Sigmoid colon (tissue), 7 donors: ENCODE measurements around the gene PLPPR2. TPM values are rescaled to one million over a fixed set of nuclear protein-coding genes. Genes with fewer than 3 reads are reported as not detected.

ENCODE experiments used
- DNase-seq: peaks from one replicate; pipeline ENCODE4 v3.0.0-alpha.2; 2019
- H3K27ac ChIP-seq, 4 donors: fragments of 200-600 bp; sonication (generic); one replicate each; pipeline ENCODE4 v1.5.1; 2016 to 2019; ENCODE audit warnings: mild to moderate bottlenecking in 1 of 4
- H3K27me3 ChIP-seq, 3 donors: fragments of 200-600 bp; sonication (generic); one replicate each; pipeline ENCODE4 v1.5.1; 2019; ENCODE audit warnings: mild to moderate bottlenecking in 1 of 3
- H3K36me3 ChIP-seq, 4 donors: fragments of 200-600 bp; sonication (generic); one replicate each; pipeline ENCODE4 v1.5.1; 2016 to 2019
- H3K4me1 ChIP-seq, 4 donors: fragments of 200-600 bp; sonication (generic); one replicate each; pipeline ENCODE4 v1.5.1; 2017 to 2019
- H3K4me3 ChIP-seq, 4 donors: fragments of 200-600 bp; sonication (generic); one replicate each; pipeline ENCODE4 v1.5.1; 2017 to 2019; ENCODE audit warnings: mild to moderate bottlenecking in 2 of 4, moderate library complexity in 1 of 4
- H3K9me3 ChIP-seq, 4 donors: fragments of 200-600 bp in 3 of 4; sonication (generic) in 3 of 4; one replicate each; pipeline versions ENCODE4 v1.5.1 to v1.6.1; 2013 to 2019
- EP300 ChIP-seq, 4 donors: sonication (generic); formaldehyde crosslinking; IDR thresholded peaks; one replicate each; pipeline ENCODE4 v1.6.1; 2017; ENCODE audit warnings: antibody characterized with exemption in 4 of 4
- POLR2A ChIP-seq, 2 donors: fragments of 450-650 bp; IDR thresholded peaks; one replicate each; pipeline ENCODE4 v1.6.1; 2016; ENCODE audit warnings: antibody characterized with exemption in 2 of 2, mild to moderate bottlenecking in 2 of 2, moderate library complexity in 2 of 2
- POLR2AphosphoS5 ChIP-seq, 4 donors: sonication (generic); formaldehyde crosslinking; IDR thresholded peaks; one replicate each; pipeline ENCODE4 v1.6.1; 2017; ENCODE audit warnings: antibody characterized with exemption in 4 of 4
- WGBS, 2 donors: extraction: QIAGEN DNeasy Blood & Tissue Kit; methylation state at CpG; one replicate each; pipeline ENCODE4 v1.1.7; 2013; 5-methylcytosine and 5-hydroxymethylcytosine counted together
- intact Hi-C: fragments of 100-400 bp; cut with DNase I; formaldehyde crosslinking; loops from one replicate; pipeline ENCODE4 v1.15.1; 2023
- polyA plus RNA-seq, 3 donors: library from polyadenylated mRNA; stranded (reverse); fragments of 200-250 nt; gene quantifications; one replicate each; pipeline ENCODE4 v1.2.3, GENCODE V29; 2013
- total RNA-seq, 4 donors: library from RNA; depleted of rRNA; stranded (reverse); fragments of >200 nt; gene quantifications; one replicate each; pipeline ENCODE4 v1.1.0, GENCODE V29; 2016
- TF ChIP-seq, protein P1 (sequence below), 4 experiments: fragments of 450-650 bp in 3 of 4; fragments of 200-600 bp in 1 of 4; IDR thresholded peaks; one replicate each; pipeline ENCODE4 v1.5.1; 2016 to 2019; ENCODE audit warnings: antibody characterized with exemption in 4 of 4, mild to moderate bottlenecking in 3 of 4, moderate library complexity in 2 of 4
- donor health status: healthy with polysubstance abuse.
- donor health status: Bipolar disorder and iron deficiency.
- donor health status: healthy.

PLPPR2 gene
- total and polyA plus RNA-seq, 7 donors: 1.4 to 43.8 (median 13.9) TPM

- Histone ChIP-seq H3K36me3 (no peaks in the 10 kb centered on the region), H3K9me3 (no peaks in the 10 kb centered on the region), H3K4me3 (peak overlapping the region in 2 of 4 donors; percentile 63 to 68), H3K27me3 (peaks cover 16 to 31% (median 30%) of the 10 kb centered on the region in 3 donors), H3K4me1 (peaks cover 0 to 80% (median 75%) of the 10 kb centered on the region in 4 donors), H3K27ac (peak overlapping the region in 2 of 4 donors; percentile 77 to 84)
- no peak for TF ChIP-seq EP300 (IDR thresholded peaks at IDR 0.05)
- TF ChIP-seq POLR2AphosphoS5 (IDR thresholded peaks at IDR 0.05): no peak
- TF ChIP-seq POLR2A (IDR thresholded peaks at IDR 0.05): no peak
- TF ChIP-seq, protein P1, sequence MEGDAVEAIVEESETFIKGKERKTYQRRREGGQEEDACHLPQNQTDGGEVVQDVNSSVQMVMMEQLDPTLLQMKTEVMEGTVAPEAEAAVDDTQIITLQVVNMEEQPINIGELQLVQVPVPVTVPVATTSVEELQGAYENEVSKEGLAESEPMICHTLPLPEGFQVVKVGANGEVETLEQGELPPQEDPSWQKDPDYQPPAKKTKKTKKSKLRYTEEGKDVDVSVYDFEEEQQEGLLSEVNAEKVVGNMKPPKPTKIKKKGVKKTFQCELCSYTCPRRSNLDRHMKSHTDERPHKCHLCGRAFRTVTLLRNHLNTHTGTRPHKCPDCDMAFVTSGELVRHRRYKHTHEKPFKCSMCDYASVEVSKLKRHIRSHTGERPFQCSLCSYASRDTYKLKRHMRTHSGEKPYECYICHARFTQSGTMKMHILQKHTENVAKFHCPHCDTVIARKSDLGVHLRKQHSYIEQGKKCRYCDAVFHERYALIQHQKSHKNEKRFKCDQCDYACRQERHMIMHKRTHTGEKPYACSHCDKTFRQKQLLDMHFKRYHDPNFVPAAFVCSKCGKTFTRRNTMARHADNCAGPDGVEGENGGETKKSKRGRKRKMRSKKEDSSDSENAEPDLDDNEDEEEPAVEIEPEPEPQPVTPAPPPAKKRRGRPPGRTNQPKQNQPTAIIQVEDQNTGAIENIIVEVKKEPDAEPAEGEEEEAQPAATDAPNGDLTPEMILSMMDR (IDR thresholded peaks at IDR 0.05): no peak
- intact Hi-C loops: loop anchor here (5.0 to 10.0 kb wide), 3 partner anchors 88 to 245 kb away; partner anchors contain the start of gene ZNF627
- WGBS, 2 donors: 90 to 97% methylated on average over 7 of the region's 7 CpGs
- no peak for DNase-seq
Observed at GRCh38 chr19:11379857-11380350, 24.7 kb downstream of the PLPPR2 start.

GRCh38 chr19:11380653-11381537 lies 25.7 kb downstream of the PLPPR2 start:
- Histone ChIP-seq H3K27me3 (peaks cover 16 to 31% (median 30%) of the 10 kb centered on the region in 3 donors), H3K36me3 (no peaks in the 10 kb centered on the region), H3K9me3 (no peaks in the 10 kb centered on the region), H3K4me1 (peaks cover 0 to 72% (median 69%) of the 10 kb centered on the region in 4 donors), H3K4me3 (peak overlapping the region; percentile 57 to 68 (median 61)), H3K27ac (peak overlapping the region; percentile 74 to 84 (median 80))
- intact Hi-C loops: loop anchor here (1.0 to 5.0 kb wide), 2 partner anchors 54 to 89 kb away; partner anchors contain the start of genes ODAD3 and PRKCSH
- peak; percentile 98 for DNase-seq
- 1% methylated on average over 54 of the region's 54 CpGs for WGBS, 2 donors
- peak in 1 of 2 donors; percentile 67 for TF ChIP-seq POLR2A (IDR thresholded peaks at IDR 0.05)
- peak; percentile 87 to 94 (median 92) for TF ChIP-seq POLR2AphosphoS5 (IDR thresholded peaks at IDR 0.05)
- TF ChIP-seq EP300 (IDR thresholded peaks at IDR 0.05): no peak
- TF ChIP-seq, protein P1 (IDR thresholded peaks at IDR 0.05): peak; percentile 76 to 85 (median 78)

GRCh38 chr19:11382898-11383705 lies 27.9 kb downstream of the PLPPR2 start:
- Histone ChIP-seq H3K4me1 (peaks cover 0 to 50% (median 47%) of the 10 kb centered on the region in 4 donors), H3K36me3 (no peaks in the 10 kb centered on the region), H3K4me3 (peak overlapping the region in 3 of 4 donors; percentile 6 to 37 (median 33)), H3K27ac (no peak overlapping the region), H3K27me3 (peaks cover 16 to 31% (median 30%) of the 10 kb centered on the region in 3 donors), H3K9me3 (no peaks in the 10 kb centered on the region)
- peak; percentile 73 for DNase-seq
- intact Hi-C loops: loop anchor here (5.0 kb wide), 1 partner anchor 91 kb away; no protein-coding TSS in a partner anchor
- WGBS, 2 donors: 1% methylated on average over 65 of the region's 65 CpGs
- TF ChIP-seq POLR2AphosphoS5 (IDR thresholded peaks at IDR 0.05) (no peak), EP300 (IDR thresholded peaks at IDR 0.05) (no peak), POLR2A (IDR thresholded peaks at IDR 0.05) (no peak)
- TF ChIP-seq, protein P1 (IDR thresholded peaks at IDR 0.05): peak in 2 of 4 experiments; percentile 14 to 31

- Histone ChIP-seq H3K4me3 (peak overlapping the region in 3 of 4 donors; percentile 6 to 37 (median 33)), H3K27me3 (peaks cover 16 to 31% (median 30%) of the 10 kb centered on the region in 3 donors), H3K9me3 (no peaks in the 10 kb centered on the region), H3K36me3 (no peaks in the 10 kb centered on the region), H3K27ac (peak overlapping the region in 1 of 4 donors; percentile 16), H3K4me1 (peaks cover 0 to 44% (median 41%) of the 10 kb centered on the region in 4 donors)
- DNase-seq: no peak
- intact Hi-C loops: loop anchor here (5.0 kb wide), 1 partner anchor 91 kb away; no protein-coding TSS in a partner anchor
- TF ChIP-seq POLR2A (IDR thresholded peaks at IDR 0.05) (no peak), EP300 (IDR thresholded peaks at IDR 0.05) (no peak), POLR2AphosphoS5 (IDR thresholded peaks at IDR 0.05) (no peak)
- TF ChIP-seq, protein P1 (IDR thresholded peaks at IDR 0.05): no peak
- 1 to 2% methylated on average over 9 of the region's 9 CpGs for WGBS, 2 donors
Observed at GRCh38 chr19:11383706-11384048, 28.4 kb downstream of the PLPPR2 start.
